ENCODE results near the gene ESYT2. TPM values are rescaled to one million over a fixed set of nuclear protein-coding genes. Genes with fewer than 3 reads are reported as not detected.

The ESYT2 gene
- total RNA-seq, 4 donors from 2014 or later, result 68.3 to 95.8 (median 82.6) TPM

GRCh38 chr7:158746957-158747356 lies 82.4 kb downstream of the ESYT2 start:
- peaks cover 79% of the 10 kb centered on the region for H3K36me3 ChIP-seq
- no peak overlapping the region for H3K4me3 ChIP-seq
- no peaks in the 10 kb centered on the region for H3K4me1 ChIP-seq
- no peaks in the 10 kb centered on the region for H3K9me3 ChIP-seq
- DNase-seq (ENCODE audit: low spot score in 2 of 2), result no peak
- no peak overlapping the region for H3K27ac ChIP-seq
- TF ChIP-seq POLR2AphosphoS5 (IDR thresholded peaks at IDR 0.05), result no peak
- TF ChIP-seq EP300 (IDR thresholded peaks at IDR 0.05), result no peak
- TF ChIP-seq CTCF (IDR thresholded peaks at IDR 0.05), result no peak
- no peak for TF ChIP-seq POLR2A (IDR thresholded peaks at IDR 0.05)
- 84% methylated on average over 9 of the region's 9 CpGs for WGBS
- no peaks in the 10 kb centered on the region for H3K27me3 ChIP-seq

GRCh38 chr7:158745057-158745715 lies 84.1 kb downstream of the ESYT2 start:
- no peak overlapping the region for H3K27ac ChIP-seq
- no peaks in the 10 kb centered on the region for H3K27me3 ChIP-seq
- DNase-seq (ENCODE audit: low spot score in 2 of 2), result no peak
- H3K4me3 ChIP-seq, result no peak overlapping the region
- H3K4me1 ChIP-seq, result no peaks in the 10 kb centered on the region
- WGBS, result 89% methylated on average over 10 of the region's 10 CpGs
- no peaks in the 10 kb centered on the region for H3K9me3 ChIP-seq
- H3K36me3 ChIP-seq, result peaks cover 92% of the 10 kb centered on the region
- TF ChIP-seq POLR2A (IDR thresholded peaks at IDR 0.05) (no peak), POLR2AphosphoS5 (IDR thresholded peaks at IDR 0.05) (no peak), CTCF (IDR thresholded peaks at IDR 0.05) (no peak), EP300 (IDR thresholded peaks at IDR 0.05) (no peak)

- 82% methylated on average over 4 of the region's 4 CpGs for WGBS
- Histone ChIP-seq H3K4me1 (no peaks in the 10 kb centered on the region), H3K27me3 (no peaks in the 10 kb centered on the region), H3K4me3 (no peak overlapping the region), H3K36me3 (peaks cover 94% of the 10 kb centered on the region), H3K9me3 (no peaks in the 10 kb centered on the region), H3K27ac (no peak overlapping the region)
- TF ChIP-seq POLR2AphosphoS5 (IDR thresholded peaks at IDR 0.05) (no peak), POLR2A (IDR thresholded peaks at IDR 0.05) (no peak), EP300 (IDR thresholded peaks at IDR 0.05) (no peak), CTCF (IDR thresholded peaks at IDR 0.05) (no peak)
- DNase-seq (ENCODE audit: low spot score in 2 of 2), result no peak
Measured at GRCh38 chr7:158744070-158744469, 85.2 kb downstream of the ESYT2 start.

- H3K4me3 ChIP-seq, result no peak overlapping the region
- TF ChIP-seq POLR2AphosphoS5 (IDR thresholded peaks at IDR 0.05) (no peak), EP300 (IDR thresholded peaks at IDR 0.05) (no peak), POLR2A (IDR thresholded peaks at IDR 0.05) (no peak), CTCF (IDR thresholded peaks at IDR 0.05) (no peak)
- no peak overlapping the region for H3K27ac ChIP-seq
- H3K36me3 ChIP-seq, result peaks cover 94% of the 10 kb centered on the region
- no peaks in the 10 kb centered on the region for H3K27me3 ChIP-seq
- no peak for DNase-seq (ENCODE audit: low spot score in 2 of 2)
- no peaks in the 10 kb centered on the region for H3K9me3 ChIP-seq
- H3K4me1 ChIP-seq, result no peaks in the 10 kb centered on the region
- WGBS, result 96% methylated on average over 14 of the region's 17 CpGs
Measured at GRCh38 chr7:158743219-158743618, 86.1 kb downstream of the ESYT2 start.

- no peaks in the 10 kb centered on the region for H3K27me3 ChIP-seq
- no peaks in the 10 kb centered on the region for H3K9me3 ChIP-seq
- no peaks in the 10 kb centered on the region for H3K4me1 ChIP-seq
- H3K4me3 ChIP-seq, result no peak overlapping the region
- H3K27ac ChIP-seq, result no peak overlapping the region
- DNase-seq (ENCODE audit: low spot score in 2 of 2), result no peak
- no peak for TF ChIP-seq EP300 (IDR thresholded peaks at IDR 0.05)
- no peak for TF ChIP-seq CTCF (IDR thresholded peaks at IDR 0.05)
- TF ChIP-seq POLR2AphosphoS5 (IDR thresholded peaks at IDR 0.05), result no peak
- TF ChIP-seq POLR2A (IDR thresholded peaks at IDR 0.05), result no peak
- WGBS, result 93% methylated on average over 19 of the region's 19 CpGs
- H3K36me3 ChIP-seq, result peaks cover 93% of the 10 kb centered on the region
Measured at GRCh38 chr7:158742065-158742821, 87.1 kb downstream of the ESYT2 start.
